ENCODE results near the gene ERP27. TPM values are rescaled to one million over a fixed set of nuclear protein-coding genes. Genes with fewer than 3 reads are reported as not detected.
A peak's percentile ranks its signal among the peaks of the same experiment; 100 is the strongest.

ERP27 gene
- total RNA-seq, 1 donor from 2014 or later, result 58.1 TPM

DNA sequence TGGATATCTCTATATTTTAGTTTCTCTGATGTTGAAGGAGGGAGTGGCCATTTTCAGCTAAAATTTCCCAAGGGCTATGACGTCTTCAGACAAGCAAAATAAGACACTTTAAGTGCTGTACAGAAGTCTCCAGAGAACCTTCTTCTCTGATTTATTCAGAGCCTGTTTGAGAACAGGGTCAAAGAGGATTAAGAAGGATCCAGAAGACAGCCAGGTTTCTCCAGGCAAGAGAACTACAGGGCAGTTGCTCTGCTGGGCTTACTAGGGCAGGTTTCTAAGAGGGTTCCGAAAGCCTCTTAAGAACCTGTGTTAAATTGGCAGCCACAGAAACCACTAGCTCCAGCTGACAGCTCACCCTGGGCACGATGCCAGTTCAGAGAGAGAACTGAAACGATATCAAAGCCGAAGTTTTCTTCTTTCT lies 53.9 kb downstream of the ERP27 start:
- peaks cover 3% of the 10 kb centered on the region for H3K9me3 Mint-ChIP-seq
- H3K27ac Mint-ChIP-seq, result peak overlapping the region; percentile 99
- no peaks in the 10 kb centered on the region for H3K27me3 Mint-ChIP-seq (ENCODE audit: low read depth)
- peaks cover 60% of the 10 kb centered on the region for H3K4me1 Mint-ChIP-seq
- TF ChIP-seq, protein P1, sequence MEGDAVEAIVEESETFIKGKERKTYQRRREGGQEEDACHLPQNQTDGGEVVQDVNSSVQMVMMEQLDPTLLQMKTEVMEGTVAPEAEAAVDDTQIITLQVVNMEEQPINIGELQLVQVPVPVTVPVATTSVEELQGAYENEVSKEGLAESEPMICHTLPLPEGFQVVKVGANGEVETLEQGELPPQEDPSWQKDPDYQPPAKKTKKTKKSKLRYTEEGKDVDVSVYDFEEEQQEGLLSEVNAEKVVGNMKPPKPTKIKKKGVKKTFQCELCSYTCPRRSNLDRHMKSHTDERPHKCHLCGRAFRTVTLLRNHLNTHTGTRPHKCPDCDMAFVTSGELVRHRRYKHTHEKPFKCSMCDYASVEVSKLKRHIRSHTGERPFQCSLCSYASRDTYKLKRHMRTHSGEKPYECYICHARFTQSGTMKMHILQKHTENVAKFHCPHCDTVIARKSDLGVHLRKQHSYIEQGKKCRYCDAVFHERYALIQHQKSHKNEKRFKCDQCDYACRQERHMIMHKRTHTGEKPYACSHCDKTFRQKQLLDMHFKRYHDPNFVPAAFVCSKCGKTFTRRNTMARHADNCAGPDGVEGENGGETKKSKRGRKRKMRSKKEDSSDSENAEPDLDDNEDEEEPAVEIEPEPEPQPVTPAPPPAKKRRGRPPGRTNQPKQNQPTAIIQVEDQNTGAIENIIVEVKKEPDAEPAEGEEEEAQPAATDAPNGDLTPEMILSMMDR (IDR thresholded peaks at IDR 0.05; ENCODE audit: unreplicated experiment), result no peak
- peaks cover 10% of the 10 kb centered on the region for H3K36me3 Mint-ChIP-seq
- DNase-seq (ENCODE audit: low spot score in 2 of 2, unreplicated experiment in 2 of 2), result peak; percentile 44 to 75
- H3K4me3 Mint-ChIP-seq, result peak overlapping the region; percentile 61

DNA sequence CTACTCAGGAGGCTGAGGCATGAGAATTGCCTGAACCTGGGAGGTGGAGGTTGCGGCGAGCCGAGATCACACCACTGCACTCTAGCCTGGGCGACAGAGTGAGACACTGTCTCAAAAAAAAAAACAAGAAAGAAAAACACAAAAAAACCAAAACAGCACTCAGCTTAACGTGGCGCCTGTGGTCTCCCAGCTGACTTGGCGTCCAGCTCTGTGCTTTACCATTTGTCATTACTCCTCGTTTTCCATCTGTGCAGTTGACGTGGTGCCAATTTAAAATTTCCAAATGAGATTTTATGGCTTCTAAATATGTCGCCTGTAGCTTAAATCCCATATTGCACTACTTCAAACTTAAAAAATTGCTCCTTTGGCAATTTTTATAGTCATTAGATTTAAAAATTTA lies 54.7 kb downstream of the ERP27 start:
- TF ChIP-seq, protein P1 (IDR thresholded peaks at IDR 0.05; ENCODE audit: unreplicated experiment), result no peak
- DNase-seq (ENCODE audit: low spot score in 2 of 2, unreplicated experiment in 2 of 2), result no peak
- H3K27ac Mint-ChIP-seq, result peak overlapping the region; percentile 80
- H3K4me3 Mint-ChIP-seq, result peak overlapping the region; percentile 18
- H3K27me3 Mint-ChIP-seq (ENCODE audit: low read depth), result no peaks in the 10 kb centered on the region
- peaks cover 4% of the 10 kb centered on the region for H3K9me3 Mint-ChIP-seq
- H3K36me3 Mint-ChIP-seq, result peaks cover 11% of the 10 kb centered on the region
- H3K4me1 Mint-ChIP-seq, result peaks cover 55% of the 10 kb centered on the region

DNA sequence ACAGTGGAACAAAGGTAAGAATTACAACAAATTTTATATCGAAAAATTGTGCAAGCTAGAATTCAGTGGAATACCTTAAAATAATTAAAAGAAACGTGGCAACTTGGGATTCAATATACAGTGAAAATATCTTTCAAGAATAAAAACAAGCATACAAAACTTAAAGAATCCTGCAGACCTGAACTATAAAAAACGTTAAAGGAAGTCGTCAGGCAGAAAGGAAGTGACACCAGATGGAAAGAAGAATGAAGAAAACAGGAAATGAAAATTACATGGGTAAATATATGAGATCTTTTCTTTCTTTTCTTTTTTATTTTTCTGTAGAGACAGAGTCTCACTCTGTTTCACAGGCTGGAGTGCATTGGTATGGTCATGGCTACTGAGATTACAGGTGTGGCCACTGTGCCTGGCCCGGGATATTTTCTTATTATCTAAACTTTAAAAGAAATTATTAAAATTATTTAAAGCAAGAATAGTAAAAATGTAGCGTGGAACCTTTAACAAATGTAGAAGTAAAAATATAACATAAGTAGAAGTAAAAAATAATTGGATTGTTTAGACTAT lies 57.4 kb downstream of the ERP27 start:
- Mint-ChIP-seq H3K27me3 (ENCODE audit: low read depth) (no peaks in the 10 kb centered on the region), H3K4me3 (no peak overlapping the region), H3K36me3 (peaks cover 11% of the 10 kb centered on the region), H3K4me1 (peaks cover 37% of the 10 kb centered on the region), H3K27ac (no peak overlapping the region), H3K9me3 (peaks cover 4% of the 10 kb centered on the region)
- TF ChIP-seq, protein P1 (IDR thresholded peaks at IDR 0.05; ENCODE audit: unreplicated experiment), result no peak
- no peak for DNase-seq (ENCODE audit: low spot score in 2 of 2, unreplicated experiment in 2 of 2)

DNA sequence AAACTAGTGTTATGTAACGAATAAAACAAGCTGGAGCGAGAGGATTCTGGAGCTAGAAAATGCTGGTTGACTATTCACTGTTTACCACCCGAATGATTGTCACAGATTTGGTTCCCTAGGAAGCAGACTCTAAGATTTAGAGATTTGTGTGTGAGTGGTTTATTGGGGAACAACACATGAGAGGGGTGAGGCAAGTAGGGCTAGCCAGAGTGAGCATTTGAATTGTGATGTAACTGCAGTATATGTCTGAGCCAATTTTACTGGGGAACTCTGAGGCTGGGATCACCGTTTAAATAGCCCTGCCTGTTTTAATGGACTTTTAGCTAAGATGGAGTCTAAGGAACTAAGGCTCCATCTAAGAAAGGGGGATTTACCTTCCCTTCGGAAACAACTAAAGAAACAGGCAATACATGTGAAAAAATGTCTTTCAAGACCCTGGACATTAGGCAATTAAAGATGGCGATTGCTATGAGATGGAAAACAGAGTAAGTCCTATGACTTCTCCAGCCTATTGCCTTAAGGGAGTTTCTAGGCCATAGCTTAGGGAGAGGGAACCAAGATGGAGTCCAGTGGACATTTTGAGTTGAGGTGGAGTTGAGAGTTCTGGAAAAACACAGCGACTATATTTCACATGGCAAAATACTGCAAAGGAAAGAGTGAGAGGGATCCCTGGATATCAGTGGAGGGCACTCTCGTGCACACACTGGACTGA lies 59.0 kb downstream of the ERP27 start:
- H3K27ac Mint-ChIP-seq, result peak overlapping the region; percentile 20
- DNase-seq (ENCODE audit: low spot score in 2 of 2, unreplicated experiment in 2 of 2), result no peak
- H3K4me1 Mint-ChIP-seq, result peaks cover 31% of the 10 kb centered on the region
- peaks cover 4% of the 10 kb centered on the region for H3K9me3 Mint-ChIP-seq
- H3K4me3 Mint-ChIP-seq, result no peak overlapping the region
- peaks cover 11% of the 10 kb centered on the region for H3K36me3 Mint-ChIP-seq
- TF ChIP-seq, protein P1 (IDR thresholded peaks at IDR 0.05; ENCODE audit: unreplicated experiment), result no peak
- H3K27me3 Mint-ChIP-seq (ENCODE audit: low read depth), result no peaks in the 10 kb centered on the region

DNA sequence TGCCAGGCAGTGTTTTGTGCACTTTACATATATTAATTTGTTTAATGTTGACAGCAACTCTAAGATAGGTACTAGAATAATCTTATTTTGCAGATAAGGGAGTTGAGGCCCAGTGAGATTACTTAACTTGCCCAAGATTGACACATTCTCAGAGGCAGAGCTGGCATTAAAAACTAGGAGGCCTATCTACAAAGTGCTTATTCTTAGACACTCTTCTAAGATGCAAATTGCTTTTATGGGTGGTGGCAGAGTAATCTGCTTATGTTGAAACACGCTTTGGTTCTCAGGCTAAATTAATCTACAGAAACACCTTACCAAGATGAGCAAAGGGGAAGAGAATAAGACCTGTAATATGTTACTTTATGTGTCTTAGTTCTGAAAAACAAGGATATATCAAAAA lies 59.8 kb downstream of the ERP27 start:
- H3K9me3 Mint-ChIP-seq, result peaks cover 4% of the 10 kb centered on the region
- no peaks in the 10 kb centered on the region for H3K27me3 Mint-ChIP-seq (ENCODE audit: low read depth)
- H3K36me3 Mint-ChIP-seq, result peaks cover 11% of the 10 kb centered on the region
- DNase-seq (ENCODE audit: low spot score in 2 of 2, unreplicated experiment in 2 of 2), result no peak
- no peak overlapping the region for H3K4me3 Mint-ChIP-seq
- H3K27ac Mint-ChIP-seq, result peak overlapping the region; percentile 3
- H3K4me1 Mint-ChIP-seq, result peaks cover 29% of the 10 kb centered on the region
- TF ChIP-seq, protein P1 (IDR thresholded peaks at IDR 0.05; ENCODE audit: unreplicated experiment), result no peak

Measured in mesothelial cell of epicardium (in vitro differentiated cells).